ENCODE results near the gene SKOR1. TPM values are rescaled to one million over a fixed set of nuclear protein-coding genes. Genes with fewer than 3 reads are reported as not detected.

Gene SKOR1
- total RNA-seq, 1 experiment from 2014 or later = 0.22 TPM

DNA sequence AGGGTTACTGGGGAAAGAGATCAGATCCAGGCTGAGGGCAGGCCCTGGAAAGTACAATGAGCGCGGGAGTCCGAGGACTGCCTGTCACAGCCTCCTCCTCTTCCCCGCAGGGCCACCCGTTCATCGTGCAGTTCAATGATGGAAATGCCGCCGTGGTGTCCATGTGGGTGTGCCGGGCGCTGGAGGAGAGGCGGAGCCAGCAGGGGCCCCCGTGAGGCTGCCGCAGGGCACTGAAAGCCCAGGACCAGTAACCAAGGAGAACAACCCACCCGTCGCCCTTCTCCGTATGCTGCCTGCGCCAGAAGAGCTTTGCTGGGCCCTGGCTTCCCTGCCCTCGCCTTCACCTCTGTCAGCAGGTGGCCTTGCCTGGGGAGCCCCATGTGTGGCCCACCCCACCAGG, 18.8 kb upstream of the SKOR1 start:
- ATAC-seq (no peak), DNase-seq (ENCODE audit: low spot score) (peak; percentile 12)
- no peaks in the 10 kb centered on the region for H3K27me3 Mint-ChIP-seq (ENCODE audit: low read depth)
- no peak overlapping the region for H3K4me3 Mint-ChIP-seq
- TF ChIP-seq, protein P1, sequence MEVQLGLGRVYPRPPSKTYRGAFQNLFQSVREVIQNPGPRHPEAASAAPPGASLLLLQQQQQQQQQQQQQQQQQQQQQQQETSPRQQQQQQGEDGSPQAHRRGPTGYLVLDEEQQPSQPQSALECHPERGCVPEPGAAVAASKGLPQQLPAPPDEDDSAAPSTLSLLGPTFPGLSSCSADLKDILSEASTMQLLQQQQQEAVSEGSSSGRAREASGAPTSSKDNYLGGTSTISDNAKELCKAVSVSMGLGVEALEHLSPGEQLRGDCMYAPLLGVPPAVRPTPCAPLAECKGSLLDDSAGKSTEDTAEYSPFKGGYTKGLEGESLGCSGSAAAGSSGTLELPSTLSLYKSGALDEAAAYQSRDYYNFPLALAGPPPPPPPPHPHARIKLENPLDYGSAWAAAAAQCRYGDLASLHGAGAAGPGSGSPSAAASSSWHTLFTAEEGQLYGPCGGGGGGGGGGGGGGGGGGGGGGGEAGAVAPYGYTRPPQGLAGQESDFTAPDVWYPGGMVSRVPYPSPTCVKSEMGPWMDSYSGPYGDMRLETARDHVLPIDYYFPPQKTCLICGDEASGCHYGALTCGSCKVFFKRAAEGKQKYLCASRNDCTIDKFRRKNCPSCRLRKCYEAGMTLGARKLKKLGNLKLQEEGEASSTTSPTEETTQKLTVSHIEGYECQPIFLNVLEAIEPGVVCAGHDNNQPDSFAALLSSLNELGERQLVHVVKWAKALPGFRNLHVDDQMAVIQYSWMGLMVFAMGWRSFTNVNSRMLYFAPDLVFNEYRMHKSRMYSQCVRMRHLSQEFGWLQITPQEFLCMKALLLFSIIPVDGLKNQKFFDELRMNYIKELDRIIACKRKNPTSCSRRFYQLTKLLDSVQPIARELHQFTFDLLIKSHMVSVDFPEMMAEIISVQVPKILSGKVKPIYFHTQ (CRISPR knock-in tag; IDR thresholded peaks at IDR 0.05) = no peak
- H3K27ac Mint-ChIP-seq = no peak overlapping the region
- POLR2A ChIA-PET = no interaction called here
- H3K36me3 Mint-ChIP-seq = no peaks in the 10 kb centered on the region
- H3K4me1 Mint-ChIP-seq = peaks cover 29% of the 10 kb centered on the region
- no peaks in the 10 kb centered on the region for H3K9me3 Mint-ChIP-seq
- CTCF ChIA-PET = no interaction called here

DNA sequence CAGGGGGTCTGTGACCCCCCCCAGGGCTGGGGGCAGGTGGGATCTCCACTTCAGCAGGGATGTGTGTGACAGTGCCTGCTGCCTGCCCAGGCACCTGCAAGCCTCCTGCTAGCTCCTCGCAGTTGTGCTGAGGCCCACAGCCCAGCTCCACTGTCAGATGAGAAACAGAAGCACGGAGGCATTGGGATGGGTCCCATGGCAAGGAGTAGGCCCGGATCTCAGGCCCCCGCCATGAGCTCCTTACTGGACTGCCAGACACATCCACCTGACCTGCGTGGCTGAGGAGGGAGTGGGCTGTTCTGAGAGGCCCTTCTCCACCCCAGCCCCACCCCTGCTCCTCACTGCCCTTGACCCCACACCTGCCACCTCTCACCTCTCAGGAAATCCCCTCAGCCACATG, 18.2 kb upstream of the SKOR1 start:
- H3K27ac Mint-ChIP-seq = no peak overlapping the region
- TF ChIP-seq, protein P2, sequence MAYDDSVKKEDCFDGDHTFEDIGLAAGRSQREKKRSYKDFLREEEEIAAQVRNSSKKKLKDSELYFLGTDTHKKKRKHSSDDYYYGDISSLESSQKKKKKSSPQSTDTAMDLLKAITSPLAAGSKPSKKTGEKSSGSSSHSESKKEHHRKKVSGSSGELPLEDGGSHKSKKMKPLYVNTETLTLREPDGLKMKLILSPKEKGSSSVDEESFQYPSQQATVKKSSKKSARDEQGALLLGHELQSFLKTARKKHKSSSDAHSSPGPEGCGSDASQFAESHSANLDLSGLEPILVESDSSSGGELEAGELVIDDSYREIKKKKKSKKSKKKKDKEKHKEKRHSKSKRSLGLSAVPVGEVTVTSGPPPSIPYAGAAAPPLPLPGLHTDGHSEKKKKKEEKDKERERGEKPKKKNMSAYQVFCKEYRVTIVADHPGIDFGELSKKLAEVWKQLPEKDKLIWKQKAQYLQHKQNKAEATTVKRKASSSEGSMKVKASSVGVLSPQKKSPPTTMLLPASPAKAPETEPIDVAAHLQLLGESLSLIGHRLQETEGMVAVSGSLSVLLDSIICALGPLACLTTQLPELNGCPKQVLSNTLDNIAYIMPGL (CRISPR knock-in tag; IDR thresholded peaks at IDR 0.05) = no peak
- TF ChIP-seq ZNF232 (CRISPR knock-in tag; IDR thresholded peaks at IDR 0.05) (no peak), ZNF423 (CRISPR knock-in tag; IDR thresholded peaks at IDR 0.05) (no peak), ZNF121 (CRISPR knock-in tag; IDR thresholded peaks at IDR 0.05) (no peak), RELA (CRISPR knock-in tag; IDR thresholded peaks at IDR 0.05; ENCODE audit: borderline replicate concordance) (no peak)
- TF ChIP-seq, protein P3, sequence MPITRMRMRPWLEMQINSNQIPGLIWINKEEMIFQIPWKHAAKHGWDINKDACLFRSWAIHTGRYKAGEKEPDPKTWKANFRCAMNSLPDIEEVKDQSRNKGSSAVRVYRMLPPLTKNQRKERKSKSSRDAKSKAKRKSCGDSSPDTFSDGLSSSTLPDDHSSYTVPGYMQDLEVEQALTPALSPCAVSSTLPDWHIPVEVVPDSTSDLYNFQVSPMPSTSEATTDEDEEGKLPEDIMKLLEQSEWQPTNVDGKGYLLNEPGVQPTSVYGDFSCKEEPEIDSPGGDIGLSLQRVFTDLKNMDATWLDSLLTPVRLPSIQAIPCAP (CRISPR knock-in tag; IDR thresholded peaks at IDR 0.05) = no peak
- peaks cover 32% of the 10 kb centered on the region for H3K4me1 Mint-ChIP-seq
- no peaks in the 10 kb centered on the region for H3K27me3 Mint-ChIP-seq (ENCODE audit: low read depth)
- POLR2A ChIA-PET = no interaction called here
- no peak for ATAC-seq
- H3K36me3 Mint-ChIP-seq = no peaks in the 10 kb centered on the region
- no peaks in the 10 kb centered on the region for H3K9me3 Mint-ChIP-seq
- peak; percentile 4 for DNase-seq (ENCODE audit: low spot score)
- CTCF ChIA-PET = interaction anchor here (1.5 kb wide), 1 partner anchor 25 kb away, joined by 3 read pairs; no protein-coding TSS in a partner anchor
- no peak overlapping the region for H3K4me3 Mint-ChIP-seq

DNA sequence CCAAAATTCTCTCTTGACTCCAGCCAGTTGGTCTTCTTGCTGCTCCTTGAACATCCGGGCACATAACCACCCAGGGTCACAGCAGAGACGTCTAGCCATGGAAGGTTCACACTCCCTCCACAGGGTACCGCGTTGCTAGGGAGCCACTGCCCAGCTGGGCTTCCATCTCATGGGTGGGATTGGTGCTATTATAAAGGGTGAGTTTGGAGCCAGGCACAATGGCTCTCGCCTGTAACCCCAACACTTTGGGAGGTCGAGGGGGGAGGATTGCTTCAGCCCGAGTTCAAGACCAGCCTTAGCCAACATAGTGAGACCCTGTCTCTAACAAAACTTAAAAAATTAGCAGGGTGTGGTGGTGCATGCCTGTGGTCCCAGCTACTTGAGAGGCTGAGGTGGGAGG, 17.5 kb upstream of the SKOR1 start:
- Mint-ChIP-seq H3K27ac (no peak overlapping the region), H3K4me1 (peaks cover 35% of the 10 kb centered on the region), H3K27me3 (ENCODE audit: low read depth) (no peaks in the 10 kb centered on the region), H3K9me3 (no peaks in the 10 kb centered on the region), H3K36me3 (no peaks in the 10 kb centered on the region), H3K4me3 (no peak overlapping the region)
- ATAC-seq = no peak
- no peak for DNase-seq (ENCODE audit: low spot score)
- CTCF ChIA-PET = interaction anchor here (1.5 kb wide), 1 partner anchor 25 kb away, joined by 3 read pairs; no protein-coding TSS in a partner anchor
- TF ChIP-seq HMGA2 (CRISPR knock-in tag; IDR thresholded peaks at IDR 0.05) = no peak
- no peak for TF ChIP-seq ZNF263 (CRISPR knock-in tag; IDR thresholded peaks at IDR 0.05; ENCODE audit: low read depth)
- TF ChIP-seq, protein P2 (CRISPR knock-in tag; IDR thresholded peaks at IDR 0.05) = no peak
- no peak for TF ChIP-seq ESRRA (CRISPR knock-in tag; IDR thresholded peaks at IDR 0.05; ENCODE audit: borderline replicate concordance)
- TF ChIP-seq, protein P4, sequence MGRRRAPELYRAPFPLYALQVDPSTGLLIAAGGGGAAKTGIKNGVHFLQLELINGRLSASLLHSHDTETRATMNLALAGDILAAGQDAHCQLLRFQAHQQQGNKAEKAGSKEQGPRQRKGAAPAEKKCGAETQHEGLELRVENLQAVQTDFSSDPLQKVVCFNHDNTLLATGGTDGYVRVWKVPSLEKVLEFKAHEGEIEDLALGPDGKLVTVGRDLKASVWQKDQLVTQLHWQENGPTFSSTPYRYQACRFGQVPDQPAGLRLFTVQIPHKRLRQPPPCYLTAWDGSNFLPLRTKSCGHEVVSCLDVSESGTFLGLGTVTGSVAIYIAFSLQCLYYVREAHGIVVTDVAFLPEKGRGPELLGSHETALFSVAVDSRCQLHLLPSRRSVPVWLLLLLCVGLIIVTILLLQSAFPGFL (CRISPR knock-in tag; IDR thresholded peaks at IDR 0.05; ENCODE audit: borderline replicate concordance) = no peak
- TF ChIP-seq, protein P5, sequence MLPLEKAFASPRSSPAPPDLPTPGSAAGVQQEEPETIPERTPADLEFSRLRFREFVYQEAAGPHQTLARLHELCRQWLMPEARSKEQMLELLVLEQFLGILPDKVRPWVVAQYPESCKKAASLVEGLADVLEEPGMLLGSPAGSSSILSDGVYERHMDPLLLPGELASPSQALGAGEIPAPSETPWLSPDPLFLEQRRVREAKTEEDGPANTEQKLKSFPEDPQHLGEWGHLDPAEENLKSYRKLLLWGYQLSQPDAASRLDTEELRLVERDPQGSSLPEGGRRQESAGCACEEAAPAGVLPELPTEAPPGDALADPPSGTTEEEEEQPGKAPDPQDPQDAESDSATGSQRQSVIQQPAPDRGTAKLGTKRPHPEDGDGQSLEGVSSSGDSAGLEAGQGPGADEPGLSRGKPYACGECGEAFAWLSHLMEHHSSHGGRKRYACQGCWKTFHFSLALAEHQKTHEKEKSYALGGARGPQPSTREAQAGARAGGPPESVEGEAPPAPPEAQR (CRISPR knock-in tag; IDR thresholded peaks at IDR 0.05) = no peak
- TF ChIP-seq, protein P6, sequence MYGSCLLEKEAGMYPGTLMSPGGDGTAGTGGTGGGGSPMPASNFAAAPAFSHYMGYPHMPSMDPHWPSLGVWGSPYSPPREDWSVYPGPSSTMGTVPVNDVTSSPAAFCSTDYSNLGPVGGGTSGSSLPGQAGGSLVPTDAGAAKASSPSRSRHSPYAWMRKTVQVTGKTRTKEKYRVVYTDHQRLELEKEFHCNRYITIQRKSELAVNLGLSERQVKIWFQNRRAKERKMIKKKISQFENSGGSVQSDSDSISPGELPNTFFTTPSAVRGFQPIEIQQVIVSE (CRISPR knock-in tag; IDR thresholded peaks at IDR 0.05; ENCODE audit: borderline replicate concordance) = no peak
- no peak for TF ChIP-seq FOXP1 (CRISPR knock-in tag; IDR thresholded peaks at IDR 0.05; ENCODE audit: borderline replicate concordance)
- TF ChIP-seq, protein P7, sequence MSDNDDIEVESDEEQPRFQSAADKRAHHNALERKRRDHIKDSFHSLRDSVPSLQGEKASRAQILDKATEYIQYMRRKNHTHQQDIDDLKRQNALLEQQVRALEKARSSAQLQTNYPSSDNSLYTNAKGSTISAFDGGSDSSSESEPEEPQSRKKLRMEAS (CRISPR knock-in tag; IDR thresholded peaks at IDR 0.05) = no peak
- TF ChIP-seq, protein P8, sequence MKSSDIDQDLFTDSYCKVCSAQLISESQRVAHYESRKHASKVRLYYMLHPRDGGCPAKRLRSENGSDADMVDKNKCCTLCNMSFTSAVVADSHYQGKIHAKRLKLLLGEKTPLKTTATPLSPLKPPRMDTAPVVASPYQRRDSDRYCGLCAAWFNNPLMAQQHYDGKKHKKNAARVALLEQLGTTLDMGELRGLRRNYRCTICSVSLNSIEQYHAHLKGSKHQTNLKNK (CRISPR knock-in tag; IDR thresholded peaks at IDR 0.05) = no peak
- no peak for TF ChIP-seq GABPB1 (CRISPR knock-in tag; IDR thresholded peaks at IDR 0.05)
- TF ChIP-seq OVOL2 (CRISPR knock-in tag; IDR thresholded peaks at IDR 0.05; ENCODE audit: borderline replicate concordance) = no peak
- TF ChIP-seq GRHL2 (CRISPR knock-in tag; IDR thresholded peaks at IDR 0.05; ENCODE audit: insufficient replicate concordance, severe bottlenecking) = no peak
- no peak for TF ChIP-seq NR3C1 (CRISPR knock-in tag; conservative IDR thresholded peaks at IDR 0.05; ENCODE audit: low read depth)
- POLR2A ChIA-PET = interaction anchor here (0.6 kb wide), 1 partner anchor 576 kb away, joined by 3 read pairs; no protein-coding TSS in a partner anchor

Data from WTC11 (cell line).